Pons (tissue), 1 donor: ENCODE data around the gene SPATA21.
"Not testable (repeated sequence)": the region's sequence is repeated elsewhere in the genome, so short reads cannot be mapped to it uniquely, and the experiment has no call there.

ENCODE experiments used
- DNase-seq: peaks from one replicate; pipeline ENCODE4 v3.0.0-alpha.2; 2016; ENCODE audit warnings: low spot score

The SPATA21 gene, protein sequence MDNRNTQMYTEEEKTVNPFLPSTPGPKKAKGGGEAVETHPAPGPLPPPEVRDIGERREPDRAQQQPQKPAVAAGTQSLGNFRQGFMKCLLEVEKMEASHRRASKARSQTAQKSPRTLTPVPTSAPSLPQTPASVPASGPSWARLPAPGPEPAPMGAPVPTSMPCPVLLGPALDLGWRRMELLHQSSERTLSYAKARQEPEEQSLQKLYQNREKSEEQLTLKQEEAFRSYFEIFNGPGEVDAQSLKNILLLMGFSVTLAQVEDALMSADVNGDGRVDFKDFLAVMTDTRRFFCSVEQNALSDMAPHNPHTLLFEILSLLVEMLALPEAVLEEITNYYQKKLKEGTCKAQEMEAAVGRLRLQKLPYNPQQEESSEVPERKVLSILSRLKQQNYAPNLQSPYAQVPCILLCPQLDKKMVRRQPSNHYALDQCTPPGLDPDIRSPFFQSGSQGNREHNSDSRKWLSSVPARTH

DNA sequence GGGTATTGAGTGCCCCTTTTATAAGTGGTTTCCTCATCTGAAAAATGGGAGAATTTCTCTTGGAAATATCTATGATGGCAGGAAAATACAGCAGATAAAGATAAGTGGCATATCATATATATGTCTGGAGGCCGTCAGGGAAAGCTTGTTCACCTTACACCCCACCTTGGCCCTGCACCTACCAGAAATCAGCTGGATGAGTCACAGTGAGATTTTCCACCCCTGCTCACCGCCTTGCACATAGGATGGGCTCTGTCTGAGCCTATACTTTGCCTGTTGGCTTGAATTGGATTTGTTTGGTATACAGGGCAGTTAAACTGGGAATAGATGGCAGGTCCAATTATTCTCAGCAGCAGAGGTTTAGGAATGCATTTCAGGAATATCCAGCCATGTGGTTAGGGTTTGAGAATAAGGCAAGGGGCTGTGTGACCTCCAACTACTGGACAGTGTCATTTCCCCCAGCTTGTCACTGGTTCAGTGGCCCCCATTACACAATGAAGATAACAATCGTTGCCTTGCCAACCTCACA is at the start of gene SPATA21:
Gene SPATA21 (minus strand): TSS at position 479 of the 529 bp plus-strand sequence. CDS start 6,053 bp downstream, outside the sequence.
- no peak for DNase-seq

DNA sequence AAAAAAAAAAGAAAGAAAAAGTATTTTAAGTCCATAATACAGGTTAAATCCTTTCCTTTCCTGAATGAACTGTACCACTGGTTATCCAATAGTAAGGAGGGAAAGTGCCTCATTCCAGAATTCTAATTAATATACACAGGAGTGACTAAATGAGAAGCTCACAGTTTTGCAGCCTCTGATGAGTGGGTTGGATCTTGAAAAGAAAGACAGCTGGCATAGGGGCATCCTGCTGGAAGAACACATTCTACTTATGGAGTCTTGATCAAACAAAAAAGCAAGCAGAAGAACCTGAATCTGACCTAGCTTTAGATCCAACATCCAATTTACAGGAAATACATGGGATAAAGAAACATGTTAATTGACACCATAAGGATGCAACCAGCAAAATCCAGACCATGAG is 49.8 kb upstream of the SPATA21 start:
- not testable (repeated sequence) for DNase-seq

DNA sequence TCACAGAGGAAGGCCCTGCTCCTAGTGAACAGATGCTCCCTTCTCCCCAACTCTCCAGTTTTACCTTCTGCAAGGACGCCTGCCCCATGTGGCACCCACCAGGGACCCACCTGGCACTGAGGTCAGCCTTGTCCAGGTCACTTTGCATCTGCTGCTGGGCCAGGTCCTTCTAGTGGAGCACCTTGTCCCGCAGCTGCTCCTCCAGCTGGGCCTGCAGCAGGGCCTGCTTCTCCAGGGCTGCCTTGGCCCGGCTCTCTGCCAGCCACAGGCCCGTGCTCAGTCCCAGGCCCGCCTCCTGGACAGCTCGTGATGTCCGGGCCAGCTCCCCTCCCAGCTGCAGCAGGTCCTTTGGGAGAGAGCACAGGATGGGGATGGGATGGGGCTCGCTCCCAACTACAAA is 49.1 kb upstream of the SPATA21 start:
- not testable (repeated sequence) for DNase-seq

DNA sequence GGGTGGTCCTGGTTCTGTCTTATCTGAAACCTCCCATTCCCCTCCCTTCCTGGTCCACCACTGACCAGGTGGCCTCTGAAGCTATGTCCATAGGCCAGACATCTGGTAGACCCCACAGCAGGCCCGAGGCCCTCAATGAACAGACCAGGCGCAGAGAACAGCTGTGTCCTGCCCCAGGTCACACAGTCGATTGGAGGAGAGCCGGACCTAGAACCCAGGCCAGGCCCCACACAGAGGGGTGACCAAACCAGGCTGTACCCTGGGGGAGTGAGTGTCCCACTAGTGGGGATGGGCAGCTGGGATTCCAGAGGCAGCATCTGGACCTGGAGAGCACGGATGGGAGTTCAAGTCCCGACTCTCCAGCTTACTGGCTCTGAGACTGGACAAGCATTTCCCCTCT is 47.7 kb upstream of the SPATA21 start:
- no peak for DNase-seq

DNA sequence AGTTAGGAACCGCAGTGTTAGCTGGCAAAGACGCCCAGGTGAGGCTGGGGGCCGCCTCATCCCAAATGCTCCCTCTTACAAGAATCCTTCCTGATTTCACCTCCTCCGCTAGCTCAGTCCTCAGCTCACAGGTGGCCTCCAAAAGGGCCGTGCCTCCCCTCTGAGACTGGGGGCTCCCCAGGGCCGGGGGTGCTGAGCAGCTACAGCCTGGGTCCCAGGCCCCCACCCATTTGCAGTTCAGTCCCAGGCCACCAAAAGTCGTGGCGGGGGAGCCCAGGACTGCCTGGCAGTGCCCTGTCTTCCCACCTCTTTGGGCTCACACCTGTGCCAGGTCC is 47.2 kb upstream of the SPATA21 start:
- DNase-seq, result no peak

DNA sequence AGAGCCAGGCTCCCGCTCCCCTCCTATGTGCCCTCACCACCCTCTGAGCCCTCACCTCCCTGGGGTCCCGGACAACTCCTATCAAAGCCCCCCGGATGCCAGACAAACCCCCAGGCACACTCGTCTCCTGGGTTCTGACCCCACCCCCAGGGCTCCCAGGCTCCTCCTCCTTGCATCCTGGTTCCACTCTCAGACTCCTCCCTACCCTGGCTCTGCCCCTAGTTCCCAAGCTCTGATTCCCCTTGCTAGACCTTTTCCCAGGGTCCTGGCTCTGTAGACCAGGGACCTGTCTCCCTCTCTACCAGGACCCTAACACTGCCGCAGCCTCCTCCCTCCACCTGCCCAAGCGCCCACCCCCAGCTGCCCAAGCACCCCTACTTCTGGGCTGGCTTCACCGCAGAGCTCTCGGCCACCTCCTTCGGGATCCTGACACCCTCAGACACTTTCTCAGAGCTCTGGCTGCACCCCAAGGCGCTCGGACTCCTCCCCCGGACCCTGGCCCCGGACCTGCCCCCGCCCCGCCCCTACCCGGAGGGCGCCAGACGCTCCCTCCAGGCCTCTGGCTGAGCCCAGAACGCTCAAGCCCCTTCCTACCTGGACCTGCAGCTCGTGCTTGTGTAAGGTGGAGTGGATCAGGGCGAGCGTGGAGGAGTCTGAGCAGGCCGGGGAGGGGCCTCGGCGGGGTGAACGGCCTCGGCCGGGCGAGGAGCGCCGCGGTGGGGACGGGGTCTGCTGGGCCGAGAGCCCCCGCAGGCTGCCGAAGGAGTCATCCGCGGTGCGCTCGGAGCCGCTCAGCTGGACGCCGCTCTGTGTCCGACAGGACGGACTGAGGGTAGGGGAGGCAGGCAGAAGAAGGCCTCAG is 46.6 kb upstream of the SPATA21 start:
- DNase-seq, result not testable (repeated sequence)

DNA sequence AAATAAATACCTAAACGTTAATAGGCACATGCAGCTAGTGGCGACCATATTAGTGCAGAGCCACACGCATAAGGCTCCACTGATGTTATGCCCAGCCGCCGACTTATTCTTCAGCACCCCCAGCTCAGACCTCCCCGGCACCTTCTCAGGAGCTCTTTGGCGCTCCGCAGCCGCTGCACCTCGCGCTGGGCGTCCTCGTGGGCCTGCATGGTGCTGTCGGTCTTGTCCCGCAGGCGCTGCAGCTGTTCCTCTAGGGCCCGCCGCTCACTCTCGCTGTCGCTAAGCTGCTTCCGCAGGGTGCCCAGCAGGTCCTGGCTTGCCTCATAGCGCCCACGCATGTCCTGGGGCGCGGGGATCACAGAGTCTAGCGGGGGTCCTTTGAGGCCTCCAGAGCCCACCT is 45.9 kb upstream of the SPATA21 start:
- not testable (repeated sequence) for DNase-seq

DNA sequence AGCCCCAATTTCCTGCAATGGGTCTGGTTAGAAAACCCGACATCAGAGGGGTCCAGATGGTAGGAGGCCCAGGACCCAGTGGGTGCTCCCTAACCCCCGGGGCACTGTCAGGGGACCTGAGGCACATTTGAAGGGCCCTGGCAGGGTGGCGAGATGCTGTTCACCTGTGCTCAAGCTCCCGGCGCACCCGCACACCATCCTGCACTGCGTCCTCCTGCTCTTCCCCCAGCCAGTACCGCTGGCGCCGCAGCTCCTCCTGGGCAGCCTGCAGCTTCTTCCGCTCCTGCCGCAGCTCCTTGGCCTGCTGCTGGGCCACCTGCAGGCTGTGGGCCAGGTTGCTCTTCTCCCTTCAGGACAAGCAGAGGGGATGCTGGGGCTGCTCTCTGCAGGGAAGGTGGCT is 40.9 kb upstream of the SPATA21 start:
- no peak for DNase-seq

DNA sequence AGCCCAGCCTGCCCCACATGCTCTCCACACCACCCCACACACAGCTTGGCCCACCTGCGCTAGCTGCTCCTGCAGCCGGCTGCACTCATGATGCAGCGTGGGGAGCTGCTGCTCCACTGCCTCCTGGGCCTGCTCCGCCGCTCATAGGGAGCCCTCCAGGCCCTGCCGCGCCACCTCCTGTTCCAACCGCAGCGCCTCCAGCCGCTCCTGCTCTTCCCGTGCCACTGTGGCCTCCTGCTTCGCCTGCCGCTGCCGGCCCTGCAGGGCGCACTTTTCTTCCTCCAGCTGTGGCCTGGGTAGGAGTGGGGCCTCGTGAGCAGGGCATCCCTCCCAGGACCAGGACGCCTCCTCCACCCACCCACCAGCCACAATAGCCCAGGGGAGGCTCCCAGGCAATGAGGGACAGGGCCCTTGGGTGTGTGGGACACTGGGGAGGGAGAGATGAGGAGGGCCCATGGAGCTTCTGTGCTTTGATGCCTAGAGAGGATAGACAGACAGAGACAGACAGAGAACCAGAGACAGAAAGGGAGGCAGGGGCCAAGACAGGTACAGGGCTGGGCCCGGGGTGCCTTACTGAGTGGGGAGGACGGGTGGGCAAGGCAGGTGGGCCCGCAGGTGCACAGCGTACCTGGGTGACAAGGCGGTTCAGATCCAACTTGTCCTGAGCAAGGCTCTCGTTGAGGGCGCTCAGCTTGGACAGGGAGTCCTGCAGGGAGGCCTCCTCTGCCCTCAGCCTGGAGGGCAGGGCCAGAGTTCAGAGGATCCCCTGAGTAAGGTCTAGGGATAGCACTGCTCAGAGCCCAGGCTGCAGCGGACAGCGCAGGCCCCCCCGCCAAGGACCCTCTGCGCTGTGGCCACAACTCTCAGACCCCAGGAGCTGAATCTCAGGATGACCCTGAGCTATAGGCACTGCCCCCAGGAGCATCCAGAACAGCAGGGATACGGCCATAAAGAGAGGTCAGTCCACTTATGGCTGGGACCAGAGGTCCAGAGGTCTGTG is 38.8 kb upstream of the SPATA21 start:
- DNase-seq, result not testable (repeated sequence)

DNA sequence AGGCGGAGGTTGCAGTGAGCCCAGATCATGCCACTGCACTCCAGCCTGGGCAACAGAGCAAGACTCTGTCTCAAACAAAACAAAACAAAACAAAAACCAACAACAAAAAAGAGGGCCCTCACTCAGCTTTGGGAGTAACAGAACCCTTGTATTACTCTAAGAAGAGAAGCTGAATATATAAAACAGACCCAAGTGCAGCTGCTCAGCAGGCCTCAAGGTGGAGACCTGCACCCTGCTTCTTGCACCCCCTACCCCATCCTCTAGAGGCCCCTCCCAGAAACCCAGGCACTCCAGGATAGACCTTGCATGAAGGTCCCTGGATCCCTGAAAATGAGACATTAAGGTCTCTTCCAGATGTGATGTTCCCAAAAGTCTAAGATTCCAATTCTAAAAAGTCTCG is 37.7 kb upstream of the SPATA21 start:
- not testable (repeated sequence) for DNase-seq

DNA sequence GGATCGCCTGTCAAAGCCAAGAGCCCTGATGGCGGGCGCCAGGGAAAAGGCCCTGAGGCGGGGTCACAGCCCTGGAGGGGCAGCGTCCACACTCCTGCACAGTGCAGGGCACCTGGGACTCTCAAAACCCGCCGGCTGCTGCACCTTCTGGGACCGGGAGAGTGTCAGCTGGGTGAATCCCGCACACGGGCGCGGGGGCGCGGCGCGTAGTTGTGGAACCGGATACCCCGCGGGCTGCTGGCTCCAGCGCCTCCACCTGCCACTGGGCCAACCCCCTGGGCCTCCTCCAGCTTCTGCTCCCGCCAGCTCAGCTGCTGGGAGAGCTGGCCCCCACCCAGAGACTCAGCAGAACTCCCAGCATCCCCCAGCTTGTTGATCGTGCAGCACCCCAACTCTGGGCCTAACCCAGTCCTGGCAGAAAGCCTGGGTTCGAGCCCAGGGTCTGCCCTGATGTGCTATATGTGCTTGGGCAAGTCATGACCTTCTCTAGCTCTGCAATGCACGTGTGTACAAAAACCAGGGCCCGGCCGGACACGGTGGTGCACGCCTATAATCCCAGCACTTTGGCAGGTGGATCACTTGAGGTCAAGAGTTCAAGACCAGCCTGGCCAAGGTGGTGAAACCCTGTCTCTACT is 37.1 kb upstream of the SPATA21 start:
- DNase-seq, result no peak

DNA sequence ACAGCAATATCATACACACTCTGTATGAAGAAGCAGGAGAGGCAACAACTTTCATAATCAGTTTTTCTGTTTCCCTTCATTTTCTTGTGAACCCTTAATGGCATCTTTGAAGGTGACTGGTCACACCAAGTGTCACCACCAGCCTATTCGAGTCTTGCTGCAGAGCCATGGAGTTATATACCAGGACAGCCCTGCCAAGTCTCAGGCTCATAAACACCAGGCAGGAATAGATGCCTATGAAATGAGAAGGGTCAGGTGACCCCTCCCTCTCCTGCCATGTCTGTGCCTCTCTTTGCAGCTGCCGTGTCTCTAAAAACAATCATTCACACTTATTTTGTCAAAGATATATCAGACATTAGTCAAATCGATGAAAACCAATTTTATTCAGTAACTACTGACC is 31.3 kb upstream of the SPATA21 start:
- DNase-seq, result no peak

DNA sequence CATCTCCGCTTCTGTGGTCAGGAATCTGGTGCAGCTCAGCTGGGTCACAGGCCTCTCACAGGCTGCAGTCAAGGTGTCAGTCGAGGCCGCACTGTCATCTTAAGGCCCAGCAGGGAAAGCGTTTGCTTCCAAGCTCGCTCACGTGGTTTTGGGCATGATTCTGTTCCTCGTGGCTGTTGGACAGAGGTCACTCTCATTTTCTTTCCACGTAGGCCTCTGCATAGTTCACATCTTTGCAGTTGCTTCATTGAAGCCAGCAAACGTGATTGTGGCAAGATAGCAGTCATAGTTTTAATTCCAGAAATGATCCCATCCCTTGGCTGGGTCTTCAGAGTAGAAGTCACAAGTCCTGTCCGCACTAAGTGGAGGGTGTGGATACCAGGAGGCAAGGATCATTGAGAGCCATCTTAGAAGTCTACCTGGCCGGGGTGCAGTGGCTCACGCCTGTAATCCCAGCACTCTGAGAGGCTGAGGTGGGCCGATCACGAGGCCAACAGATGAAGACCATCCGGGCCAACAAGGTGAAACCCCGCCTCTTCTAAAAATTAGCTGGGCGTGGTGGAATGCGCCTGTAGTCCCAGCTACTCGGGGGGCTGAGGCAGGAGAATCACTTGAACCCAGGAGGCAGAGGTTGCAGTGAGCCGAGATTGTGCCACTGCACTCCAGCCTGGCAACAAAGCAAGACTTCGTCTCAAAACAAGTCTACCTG is 27.8 kb upstream of the SPATA21 start:
- no peak for DNase-seq

DNA sequence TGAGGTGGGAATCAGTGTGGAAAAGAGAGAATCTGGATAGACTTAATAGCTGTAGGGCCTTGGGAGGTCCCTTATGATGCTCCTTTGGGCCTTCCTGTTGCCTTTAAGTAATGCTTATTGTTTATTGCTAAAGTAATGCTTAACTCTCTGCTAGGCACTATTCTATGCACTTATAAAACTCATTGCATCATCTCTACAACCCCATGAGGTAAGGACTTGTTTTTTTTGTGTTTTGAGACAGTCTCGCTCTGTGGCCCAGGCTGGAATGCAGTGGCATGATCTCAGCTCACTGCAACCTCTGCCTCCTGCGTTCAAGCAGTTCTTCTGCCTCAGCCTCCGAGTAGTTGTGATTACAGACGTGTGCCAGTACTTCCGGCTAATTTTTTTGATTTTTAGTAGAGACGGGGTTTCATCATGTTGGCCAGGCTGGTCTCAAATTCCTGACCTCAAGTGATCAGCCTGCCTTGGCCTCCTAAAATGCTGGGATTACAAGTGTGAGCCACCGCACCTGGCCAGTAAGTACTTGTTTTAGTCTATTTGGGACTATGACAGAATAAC is 25.6 kb upstream of the SPATA21 start:
- DNase-seq, result no peak

DNA sequence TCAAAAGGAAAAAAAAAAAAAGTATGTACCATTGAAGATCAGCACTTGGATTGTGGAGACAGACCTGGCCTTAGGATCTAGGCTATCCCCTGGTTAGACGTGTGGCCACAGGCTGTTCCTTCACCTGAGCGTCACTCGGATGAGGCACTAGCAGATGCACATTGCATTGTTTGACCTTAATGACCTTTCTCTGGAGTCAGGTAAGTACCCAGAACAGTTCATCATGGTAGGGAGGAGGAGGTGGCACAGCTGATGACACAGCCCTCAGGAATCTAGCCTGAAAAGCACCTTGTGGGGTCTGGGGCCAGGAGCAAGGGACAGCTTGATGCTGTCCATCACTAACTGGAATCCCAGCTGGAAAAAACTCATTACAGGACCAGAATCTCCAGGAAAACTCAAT is 24.5 kb upstream of the SPATA21 start:
- no peak for DNase-seq

DNA sequence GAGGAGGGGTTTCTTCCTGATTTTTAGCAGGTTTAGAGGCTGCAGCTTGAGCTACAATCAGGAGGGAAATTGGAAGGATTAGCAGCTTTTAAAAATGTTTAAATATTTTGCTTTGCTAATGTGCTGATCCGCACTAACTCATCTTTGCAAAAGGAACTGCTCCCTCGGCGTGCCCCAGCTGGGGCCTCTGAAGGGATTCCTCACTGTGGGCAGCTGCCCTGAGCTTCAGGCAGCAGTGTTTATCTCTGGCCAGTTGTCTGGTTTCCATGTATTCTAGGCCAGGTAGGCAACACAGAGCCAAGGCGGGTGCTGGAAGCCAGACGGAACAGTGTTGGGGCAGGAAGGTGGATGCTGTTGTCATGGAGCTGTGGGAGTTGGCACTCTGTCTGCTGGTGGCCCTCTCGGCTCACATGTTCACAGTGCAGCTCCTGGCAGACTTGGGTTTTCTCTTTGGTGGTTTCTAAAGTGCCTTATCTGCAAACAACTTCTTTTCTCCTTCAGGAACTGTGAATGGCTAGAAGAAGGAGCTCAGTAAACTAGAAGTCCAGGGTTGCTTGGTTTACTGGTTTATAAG is 22.2 kb upstream of the SPATA21 start:
- DNase-seq, result peak; percentile 27

DNA sequence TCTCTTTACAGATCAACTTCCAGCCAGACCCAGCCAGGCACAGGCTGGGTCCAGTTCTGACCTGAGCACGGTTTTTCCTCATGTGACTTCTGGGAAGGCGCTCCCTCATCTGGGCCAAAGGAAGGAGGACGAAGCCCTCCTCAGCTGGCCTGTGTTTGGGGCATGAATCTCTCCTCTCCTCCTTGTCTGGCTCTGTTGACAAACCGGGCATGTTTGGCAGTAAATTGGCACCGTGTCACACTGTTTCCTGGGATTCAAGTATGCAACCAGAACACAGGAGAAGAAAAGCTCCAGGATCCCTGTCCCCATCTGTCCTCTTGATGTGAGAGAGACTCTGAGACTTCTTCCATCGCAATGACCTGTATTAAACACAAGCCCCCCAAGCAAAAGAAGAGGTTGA is 21.6 kb upstream of the SPATA21 start:
- DNase-seq, result peak; percentile 29

DNA sequence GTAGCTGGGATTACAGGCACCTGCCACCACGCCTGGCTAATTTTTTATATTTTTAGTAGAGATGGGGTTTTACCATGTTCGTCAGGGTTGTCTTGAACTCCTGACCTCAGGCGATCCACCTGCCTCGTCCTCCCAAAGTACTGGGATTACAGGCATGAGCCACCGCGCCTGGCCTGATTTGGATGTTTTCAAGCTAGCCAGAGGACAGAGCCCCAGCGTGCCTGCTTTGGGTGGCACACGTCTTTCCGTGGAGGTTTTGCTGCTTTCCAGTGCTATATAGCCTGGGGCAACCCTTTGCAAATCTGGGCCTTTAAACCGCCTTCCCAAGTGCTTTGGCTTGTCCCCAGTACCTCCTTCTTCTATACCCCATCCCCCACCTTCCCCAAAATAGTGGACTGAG is 18.9 kb upstream of the SPATA21 start:
- DNase-seq, result not testable (repeated sequence)

DNA sequence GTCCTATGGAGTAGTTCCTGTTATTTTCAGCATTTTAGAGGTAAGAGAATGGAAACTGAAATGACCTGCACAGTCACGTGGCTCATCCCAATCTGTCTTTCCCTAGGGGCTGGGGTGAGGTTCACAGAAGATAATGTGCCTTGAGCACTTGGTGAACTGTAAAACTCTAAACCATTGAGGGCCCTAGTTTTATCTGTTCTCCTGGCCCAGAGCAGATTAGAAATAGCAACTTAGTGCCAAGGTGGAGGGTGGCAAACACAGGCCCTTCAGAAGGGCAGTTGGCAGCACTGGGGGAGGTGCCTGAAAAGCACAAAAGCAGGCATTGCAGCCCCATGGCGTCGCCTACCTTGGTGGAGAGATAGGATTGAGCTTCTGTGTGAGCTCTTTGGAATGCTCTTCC is 17.7 kb upstream of the SPATA21 start:
- not testable (repeated sequence) for DNase-seq
